DND-41 (cell line): ENCODE results near the gene MAP3K9.

ENCODE experiments used
- ATAC-seq: fragments of 200-7000 bp; cut with Tn5 transposase; 3 replicates; pipeline ENCODE4 v1.9.1; 2021; ENCODE audit warnings: low read depth; ENCODE audit not compliant: insufficient read depth
- DNase-seq: peaks from one replicate; pipeline ENCODE4 v3.0.0-alpha.2; 2020
- H2AFZ ChIP-seq: 2 replicates; pipeline ENCODE4 v1.6.0; 2012; ENCODE audit warnings: low read depth, low read length
- H3K27ac ChIP-seq: 2 replicates; pipeline ENCODE4 v1.5.1; 2012; ENCODE audit warnings: low read length, inconsistent platforms
- H3K27me3 ChIP-seq: fragments of 200-600 bp; sonication (generic); 2 replicates; pipeline ENCODE4 v1.6.0; 2012; ENCODE audit warnings: low read length, mild to moderate bottlenecking, inconsistent platforms; ENCODE audit not compliant: insufficient read depth, poor library complexity
- H3K36me3 ChIP-seq: 2 replicates; pipeline ENCODE4 v1.5.1; 2012; ENCODE audit warnings: low read length, inconsistent platforms; ENCODE audit not compliant: insufficient read depth
- H3K4me1 ChIP-seq: 2 replicates; pipeline ENCODE4 v1.5.1; 2012; ENCODE audit warnings: mild to moderate bottlenecking, low read length; ENCODE audit not compliant: insufficient read depth
- H3K4me2 ChIP-seq: 2 replicates; pipeline ENCODE4 v1.6.0; 2012; ENCODE audit warnings: mild to moderate bottlenecking, moderate library complexity, low read length, inconsistent platforms; ENCODE audit not compliant: insufficient read depth
- H3K4me3 ChIP-seq, 2 experiments: fragments of 200-600 bp in 1 of 2; shearing (Covaris generic) in 1 of 2; 2 replicates each; pipeline ENCODE4 v1.5.1; 2012 to 2016; ENCODE audit warnings: inconsistent platforms in 2 of 2, low read length in 2 of 2, mild to moderate bottlenecking in 2 of 2, low read depth in 1 of 2, moderate library complexity in 1 of 2
- H3K79me2 ChIP-seq: 2 replicates; pipeline ENCODE4 v1.6.0; 2012; ENCODE audit warnings: low read length, inconsistent platforms; ENCODE audit not compliant: insufficient read depth
- H3K9ac ChIP-seq: 2 replicates; pipeline ENCODE4 v1.6.0; 2012; ENCODE audit warnings: low read depth, mild to moderate bottlenecking, inconsistent platforms, low read length, moderate library complexity
- H3K9me3 ChIP-seq: 2 replicates; pipeline ENCODE4 v1.5.1; 2012; ENCODE audit warnings: low read length, moderate library complexity, mild to moderate bottlenecking, inconsistent platforms; ENCODE audit not compliant: insufficient read depth, severe bottlenecking
- H4K20me1 ChIP-seq: 2 replicates; pipeline ENCODE4 v1.6.0; 2012; ENCODE audit warnings: low read length; ENCODE audit not compliant: insufficient read depth
- EZH2 ChIP-seq: IDR thresholded peaks from 3 replicates; pipeline ENCODE4 v1.6.1; 2012; ENCODE audit warnings: borderline replicate concordance, low read depth, mild to moderate bottlenecking, moderate library complexity, low read length, inconsistent platforms; ENCODE audit not compliant: severe bottlenecking
- TF ChIP-seq, protein P1 (sequence below): IDR thresholded peaks from 2 replicates; pipeline ENCODE4 v1.5.1; 2012; ENCODE audit warnings: borderline replicate concordance, low read length, moderate library complexity, mild to moderate bottlenecking; ENCODE audit not compliant: poor library complexity, severe bottlenecking; ENCODE audit errors: extremely low read depth

The MAP3K9 gene

GRCh38 chr14:70804556-70805162 lies 4.7 kb downstream of the MAP3K9 start:
- Histone ChIP-seq H3K79me2 (no peaks in the 10 kb centered on the region), H3K4me1 (peaks cover 10% of the 10 kb centered on the region), H3K27me3 (no peaks in the 10 kb centered on the region), H4K20me1 (peaks cover 4% of the 10 kb centered on the region; the same call in 1 of the 2 replicates), H3K4me2 (no peak overlapping the region), H3K4me3 (no peak overlapping the region), H3K27ac (no peak overlapping the region), H3K36me3 (peaks cover 12% of the 10 kb centered on the region), H3K9me3 (no peaks in the 10 kb centered on the region), H2AFZ (no peak overlapping the region), H3K9ac (no peak overlapping the region)
- ATAC-seq (no peak), DNase-seq (no peak)
- no peak for TF ChIP-seq EZH2
- TF ChIP-seq, protein P1, sequence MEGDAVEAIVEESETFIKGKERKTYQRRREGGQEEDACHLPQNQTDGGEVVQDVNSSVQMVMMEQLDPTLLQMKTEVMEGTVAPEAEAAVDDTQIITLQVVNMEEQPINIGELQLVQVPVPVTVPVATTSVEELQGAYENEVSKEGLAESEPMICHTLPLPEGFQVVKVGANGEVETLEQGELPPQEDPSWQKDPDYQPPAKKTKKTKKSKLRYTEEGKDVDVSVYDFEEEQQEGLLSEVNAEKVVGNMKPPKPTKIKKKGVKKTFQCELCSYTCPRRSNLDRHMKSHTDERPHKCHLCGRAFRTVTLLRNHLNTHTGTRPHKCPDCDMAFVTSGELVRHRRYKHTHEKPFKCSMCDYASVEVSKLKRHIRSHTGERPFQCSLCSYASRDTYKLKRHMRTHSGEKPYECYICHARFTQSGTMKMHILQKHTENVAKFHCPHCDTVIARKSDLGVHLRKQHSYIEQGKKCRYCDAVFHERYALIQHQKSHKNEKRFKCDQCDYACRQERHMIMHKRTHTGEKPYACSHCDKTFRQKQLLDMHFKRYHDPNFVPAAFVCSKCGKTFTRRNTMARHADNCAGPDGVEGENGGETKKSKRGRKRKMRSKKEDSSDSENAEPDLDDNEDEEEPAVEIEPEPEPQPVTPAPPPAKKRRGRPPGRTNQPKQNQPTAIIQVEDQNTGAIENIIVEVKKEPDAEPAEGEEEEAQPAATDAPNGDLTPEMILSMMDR = no peak

- Histone ChIP-seq H3K79me2 (no peaks in the 10 kb centered on the region), H3K4me3 (no peak overlapping the region), H3K4me1 (peaks cover 9% of the 10 kb centered on the region), H3K9ac (no peak overlapping the region), H2AFZ (no peak overlapping the region), H3K36me3 (peaks cover 15% of the 10 kb centered on the region), H4K20me1 (peaks cover 4% of the 10 kb centered on the region; the same call in 1 of the 2 replicates), H3K27ac (no peak overlapping the region), H3K27me3 (no peaks in the 10 kb centered on the region), H3K9me3 (no peaks in the 10 kb centered on the region), H3K4me2 (no peak overlapping the region)
- ATAC-seq (no peak), DNase-seq (no peak)
- TF ChIP-seq EZH2 = no peak
- TF ChIP-seq, protein P1 = no peak
Measured at GRCh38 chr14:70803321-70804310, 5.7 kb downstream of the MAP3K9 start.

DNA sequence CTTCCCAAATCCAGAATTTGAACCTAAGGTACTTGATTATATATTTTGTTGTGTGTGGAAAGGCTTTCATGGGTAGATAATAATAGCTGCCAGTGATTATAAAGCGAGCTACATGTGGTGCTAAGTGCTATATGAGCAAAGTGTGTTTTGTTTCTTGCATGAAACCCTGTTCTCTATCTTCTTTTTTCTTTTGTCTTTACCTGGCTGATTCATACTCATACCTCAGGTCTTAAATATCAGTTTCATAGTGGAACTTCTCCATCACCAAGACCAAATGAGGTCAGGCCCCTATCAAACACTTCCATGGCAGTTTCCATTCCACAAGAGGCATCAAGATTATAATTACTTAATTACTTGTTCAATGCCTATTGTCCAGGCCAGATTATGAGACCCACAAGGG lies 6.9 kb downstream of the MAP3K9 start:
- Histone ChIP-seq H3K9ac (no peak overlapping the region), H3K27me3 (no peaks in the 10 kb centered on the region), H3K4me2 (no peak overlapping the region), H3K36me3 (peaks cover 15% of the 10 kb centered on the region), H4K20me1 (peaks cover 4% of the 10 kb centered on the region; the same call in 1 of the 2 replicates), H3K27ac (no peak overlapping the region), H3K4me3 (no peak overlapping the region), H3K79me2 (no peaks in the 10 kb centered on the region), H3K9me3 (no peaks in the 10 kb centered on the region), H3K4me1 (no peaks in the 10 kb centered on the region), H2AFZ (no peak overlapping the region)
- ATAC-seq (no peak), DNase-seq (no peak)
- TF ChIP-seq, protein P1 = no peak
- TF ChIP-seq EZH2 = no peak
